Kidney (tissue), 14 donors: Measurements from ENCODE around the gene MKRN1. TPM values are rescaled to one million over a fixed set of nuclear protein-coding genes. Genes with fewer than 3 reads are reported as not detected.
"Not testable (repeated sequence)": the region's sequence is repeated elsewhere in the genome, so short reads cannot be mapped to it uniquely, and the experiment has no call there.

ENCODE experiments used
- DNase-seq, 5 donors: peaks; one replicate each; pipeline ENCODE4 v3.0.0-alpha.2; 2013 to 2020
- FAIRE-seq: peaks from 2 replicates; lab custom pipeline; 2012; peaks lifted over from hg19 to GRCh38; lab: Jason Lieb, UNC
- H3K27ac ChIP-seq, 2 donors: one replicate each; pipeline ENCODE4 v1.7.0; 2013; ENCODE audit warnings: low read depth in 2 of 2, low read length in 2 of 2, inconsistent platforms in 1 of 2
- H3K27me3 ChIP-seq: one replicate; pipeline ENCODE4 v1.7.1; 2013; ENCODE audit warnings: low read length, inconsistent platforms; ENCODE audit not compliant: control insufficient read depth, insufficient read depth
- H3K36me3 ChIP-seq, 3 donors: one replicate each; pipeline versions ENCODE4 v1.7.0 to v1.7.1; 2013; ENCODE audit warnings: low read length in 3 of 3, control low read depth in 1 of 3, inconsistent platforms in 1 of 3; ENCODE audit not compliant: insufficient read depth in 3 of 3, control insufficient read depth in 2 of 3
- H3K4me1 ChIP-seq, 3 donors: one replicate each; pipeline versions ENCODE4 v1.7.0 to v1.7.1; 2013; ENCODE audit warnings: low read length in 3 of 3, inconsistent platforms in 1 of 3, low read depth in 1 of 3; ENCODE audit not compliant: control insufficient read depth in 2 of 3, insufficient read depth in 2 of 3
- H3K4me3 ChIP-seq, 3 donors: one replicate each; pipeline versions ENCODE4 v1.7.0 to v1.8.1; 2013; ENCODE audit warnings: low read length in 3 of 3, control low read depth in 1 of 3, inconsistent platforms in 1 of 3
- H3K9ac ChIP-seq, 3 donors: one replicate each; pipeline versions ENCODE4 v1.7.0 to v1.7.1; 2013; ENCODE audit warnings: low read length in 3 of 3, control low read depth in 1 of 3, inconsistent platforms in 1 of 3
- H3K9me3 ChIP-seq, 3 donors: one replicate each; pipeline versions ENCODE4 v1.7.0 to v1.7.1; 2013; ENCODE audit warnings: low read length in 3 of 3, control low read depth in 1 of 3, inconsistent platforms in 1 of 3; ENCODE audit not compliant: control insufficient read depth in 2 of 3, insufficient read depth in 1 of 3
- CTCF ChIP-seq: IDR thresholded peaks from 3 replicates; pipeline ENCODE4 v1.5.1; 2012; ENCODE audit warnings: mild to moderate bottlenecking, moderate library complexity, borderline replicate concordance; ENCODE audit not compliant: insufficient read depth; ENCODE audit errors: extremely low read depth
- intact Hi-C: fragments of 100-400 bp; cut with DNase I; formaldehyde crosslinking; loops from one replicate; pipeline ENCODE4 v1.11.1; 2022
- polyA plus RNA-seq: library from polyadenylated mRNA; stranded (reverse); fragments of 350-450 nt; fragmentation: Illumina TruSeq; extraction: RNeasy Lipid Tissue Mini Kit (QIAGEN cat#74804); gene quantifications from one replicate; pipeline ENCODE4 v1.2.3, GENCODE V29; 2014; ENCODE audit warnings: low read depth, low replicate concordance; ENCODE audit not compliant: insufficient read depth
- total RNA-seq: library from RNA; stranded (reverse); fragmentation: NEBNext Ultra II Directional; extraction: Animal tissue kit (Norgen Biotek cat#: 25700); gene quantifications from one replicate; pipeline ENCODE4 v1.2.1, GENCODE V29; 2021
- donor health status: control.
- donor health status: control.
- donor health status: control.
- donor health status: control.
- donor health status: control.
- donor health status: DM: yes; HTN: yes; CAD: no.
- donor health status: Normal renal cell carcinoma (clear cell type).

The MKRN1 gene
- total and polyA plus RNA-seq, 2 donors from 2014 or later = 48.8 to 106 TPM

- DNase-seq (no peak), FAIRE-seq (no peak)
- Histone ChIP-seq H3K9ac (no peak overlapping the region), H3K27ac (no peak overlapping the region), H3K4me1 (no peaks in the 10 kb centered on the region), H3K27me3 (no peaks in the 10 kb centered on the region), H3K36me3 (peaks cover 0 to 5% (median 2%) of the 10 kb centered on the region in 3 donors), H3K4me3 (no peak overlapping the region), H3K9me3 (no peaks in the 10 kb centered on the region)
- intact Hi-C loops = no loop called here
- no peak for TF ChIP-seq CTCF
Observed at GRCh38 chr7:140417456-140418155, 61.7 kb downstream of the MKRN1 start.

- FAIRE-seq = no peak
- no peak for DNase-seq
- no peaks in the 10 kb centered on the region for H3K27me3 ChIP-seq
- intact Hi-C loops = no loop called here
- H3K9ac ChIP-seq = no peak overlapping the region
- no peak overlapping the region for H3K27ac ChIP-seq
- H3K4me1 ChIP-seq = no peaks in the 10 kb centered on the region
- peaks cover 0 to 5% (median 2%) of the 10 kb centered on the region in 3 donors for H3K36me3 ChIP-seq
- TF ChIP-seq CTCF = no peak
- no peaks in the 10 kb centered on the region for H3K9me3 ChIP-seq
- no peak overlapping the region for H3K4me3 ChIP-seq
Observed at GRCh38 chr7:140416560-140416959, 62.7 kb downstream of the MKRN1 start.

GRCh38 chr7:140415816-140416215, 63.5 kb downstream of the MKRN1 start:
- H3K9me3 ChIP-seq, H3K9ac ChIP-seq, H3K4me3 ChIP-seq, DNase-seq, H3K27me3 ChIP-seq, FAIRE-seq, H3K4me1 ChIP-seq, H3K36me3 ChIP-seq, intact Hi-C loops, H3K27ac ChIP-seq: not testable (repeated sequence)

DNA sequence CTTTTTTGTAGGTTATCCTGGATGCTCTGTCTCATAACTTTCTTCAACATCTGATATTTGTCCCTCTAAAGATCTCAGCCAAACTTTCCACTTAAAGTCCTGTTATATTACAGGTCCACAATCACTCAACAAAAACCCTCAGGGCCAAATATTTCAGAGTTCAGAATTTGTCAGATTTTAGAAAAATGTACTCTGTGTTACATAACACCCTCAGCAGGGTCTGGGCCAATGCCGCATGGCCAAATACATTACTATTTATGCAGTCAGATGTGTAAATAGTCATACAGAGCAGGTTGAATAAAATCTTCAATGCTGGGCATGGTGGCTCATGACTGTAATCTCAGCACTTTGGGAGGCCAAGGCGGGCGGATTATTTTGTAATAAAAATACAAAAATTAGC, 63.9 kb downstream of the MKRN1 start:
- no peaks in the 10 kb centered on the region for H3K27me3 ChIP-seq
- no peak overlapping the region for H3K27ac ChIP-seq
- intact Hi-C loops = no loop called here
- H3K36me3 ChIP-seq = peaks cover 0 to 5% (median 2%) of the 10 kb centered on the region in 3 donors
- DNase-seq (no peak), FAIRE-seq (no peak)
- no peak overlapping the region for H3K4me3 ChIP-seq
- H3K9me3 ChIP-seq = no peaks in the 10 kb centered on the region
- no peaks in the 10 kb centered on the region for H3K4me1 ChIP-seq
- H3K9ac ChIP-seq = no peak overlapping the region
- no peak for TF ChIP-seq CTCF
